ENCODE results near the gene KIAA1210. TPM values are rescaled to one million over a fixed set of nuclear protein-coding genes. Genes with fewer than 3 reads are reported as not detected.
A peak's percentile ranks its signal among the peaks of the same experiment; 100 is the strongest.
"Not testable (repeated sequence)": the region's sequence is repeated elsewhere in the genome, so short reads cannot be mapped to it uniquely, and the experiment has no call there.

KIAA1210 gene
- total RNA-seq, 1 donor from 2014 or later: not detected

DNA sequence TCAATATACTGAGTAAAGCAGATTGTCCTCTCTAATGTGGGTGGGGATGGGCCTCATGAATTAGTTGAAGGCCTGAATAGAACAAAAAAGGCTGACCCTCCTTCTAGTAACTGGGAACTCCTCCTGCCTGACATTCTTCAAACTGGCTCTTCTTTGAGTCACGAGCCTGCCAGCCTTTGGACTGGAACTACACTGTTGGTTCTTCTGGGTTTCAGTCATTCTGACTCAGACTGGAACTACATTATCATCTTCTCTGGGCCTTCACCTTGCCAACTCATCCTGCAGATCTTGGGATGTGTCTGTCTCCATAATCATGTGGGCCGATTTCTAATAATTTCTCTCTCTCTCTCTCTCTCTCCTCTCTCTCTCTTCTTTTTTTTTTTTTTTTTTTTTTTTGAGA lies 81.7 kb downstream of the KIAA1210 start:
- ATAC-seq: no peak
- no peak for DNase-seq (ENCODE audit: missing footprints)
- intact Hi-C loops (cut with DNase I): no loop called here

DNA sequence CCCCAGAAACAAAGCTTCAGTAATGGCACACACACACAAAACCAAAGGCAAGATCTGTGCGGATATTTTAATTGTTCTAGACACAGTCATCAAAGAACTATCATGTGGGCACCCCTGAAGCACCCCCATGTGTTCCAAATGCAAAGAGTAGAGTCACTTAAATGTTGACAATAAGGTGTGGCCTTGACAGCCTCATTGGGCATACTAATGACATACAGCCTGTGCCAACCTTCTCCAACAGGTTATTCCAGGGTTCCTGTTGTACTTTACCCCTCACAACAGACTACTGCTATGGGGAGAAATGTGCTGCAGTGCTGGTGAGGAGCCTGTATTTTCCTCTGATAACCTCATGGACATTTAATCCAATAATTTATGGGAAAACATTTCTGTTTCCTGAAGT lies 84.6 kb downstream of the KIAA1210 start:
- no peak for ATAC-seq
- intact Hi-C loops (cut with DNase I): no loop called here
- DNase-seq (ENCODE audit: missing footprints): no peak

- intact Hi-C loops (cut with DNase I): no loop called here
- ATAC-seq (no peak), DNase-seq (ENCODE audit: missing footprints) (no peak)
Measured at GRCh38 chrX:119042040-119042439, 85.6 kb downstream of the KIAA1210 start.

DNA sequence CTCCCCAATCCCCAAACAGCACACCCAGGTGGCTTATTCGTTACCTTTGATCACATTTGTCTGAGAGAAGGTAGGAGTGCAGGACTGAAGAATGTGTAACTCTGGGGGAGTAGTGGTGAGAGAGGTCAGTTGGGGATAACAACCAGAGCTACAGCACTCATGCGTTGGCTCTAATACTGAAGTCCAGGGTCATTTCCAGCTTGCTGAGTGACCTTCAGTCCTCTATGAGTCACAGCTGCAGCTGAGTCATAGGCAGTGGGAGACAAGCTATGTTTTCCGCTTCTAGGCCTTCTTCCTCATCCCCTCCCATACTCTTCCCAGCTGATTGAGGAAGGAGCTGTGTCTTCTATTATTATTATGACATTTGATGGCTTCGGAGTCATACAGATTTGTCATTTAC lies 86.4 kb downstream of the KIAA1210 start:
- ATAC-seq (peak; percentile 97), DNase-seq (ENCODE audit: missing footprints) (no peak)
- intact Hi-C loops (cut with DNase I): no loop called here

GRCh38 chrX:119040432-119040831 lies 87.2 kb downstream of the KIAA1210 start:
- no peak for DNase-seq (ENCODE audit: missing footprints)
- no peak for ATAC-seq
- intact Hi-C loops (cut with DNase I): no loop called here

DNA sequence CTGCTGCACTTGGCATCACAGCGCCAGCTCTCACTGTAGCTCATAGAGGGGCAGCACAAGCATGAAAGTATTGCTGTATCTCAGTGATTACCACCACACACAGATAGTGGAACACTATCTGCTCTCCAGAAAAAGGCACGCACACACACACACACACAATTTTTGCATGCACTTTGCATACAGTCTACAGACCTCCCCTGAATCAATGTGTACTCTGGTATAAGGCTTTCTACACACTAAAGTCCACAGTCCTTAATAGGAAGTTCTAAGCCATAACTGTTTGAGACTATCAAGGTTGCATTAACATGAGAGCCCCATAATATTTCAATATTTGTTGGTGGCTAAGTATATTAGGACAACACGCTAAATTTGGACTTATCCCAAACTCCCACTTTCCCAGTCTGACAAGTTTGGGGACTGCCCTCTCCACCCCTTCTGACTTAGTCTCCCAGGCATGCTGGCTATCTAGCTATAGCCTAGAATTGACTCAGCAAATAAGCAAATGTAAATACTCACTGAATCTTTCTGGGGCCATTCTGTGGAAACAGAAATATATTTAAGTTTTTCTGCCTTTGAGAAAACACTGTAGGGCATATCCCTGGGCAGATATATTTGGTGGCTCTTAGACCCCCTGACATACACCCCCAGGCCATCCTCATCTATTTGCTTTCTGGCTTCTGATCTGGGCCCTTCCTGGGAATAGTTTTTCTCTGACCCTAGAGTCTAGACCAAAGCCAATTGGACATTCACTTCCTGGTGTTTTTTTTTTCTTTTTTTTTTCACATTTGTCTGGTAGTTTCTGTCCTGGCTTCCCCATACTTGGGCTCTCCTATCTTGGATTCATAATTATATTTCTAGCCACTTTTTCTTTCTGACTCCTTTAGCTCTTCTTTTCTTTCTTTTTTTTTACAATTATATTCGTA lies 91.2 kb downstream of the KIAA1210 start:
- intact Hi-C loops (cut with DNase I): no loop called here
- ATAC-seq (no peak), DNase-seq (ENCODE audit: missing footprints) (no peak)

- intact Hi-C loops (cut with DNase I): no loop called here
- no peak for ATAC-seq
Measured at GRCh38 chrX:119030990-119031389, 96.6 kb downstream of the KIAA1210 start.

DNA sequence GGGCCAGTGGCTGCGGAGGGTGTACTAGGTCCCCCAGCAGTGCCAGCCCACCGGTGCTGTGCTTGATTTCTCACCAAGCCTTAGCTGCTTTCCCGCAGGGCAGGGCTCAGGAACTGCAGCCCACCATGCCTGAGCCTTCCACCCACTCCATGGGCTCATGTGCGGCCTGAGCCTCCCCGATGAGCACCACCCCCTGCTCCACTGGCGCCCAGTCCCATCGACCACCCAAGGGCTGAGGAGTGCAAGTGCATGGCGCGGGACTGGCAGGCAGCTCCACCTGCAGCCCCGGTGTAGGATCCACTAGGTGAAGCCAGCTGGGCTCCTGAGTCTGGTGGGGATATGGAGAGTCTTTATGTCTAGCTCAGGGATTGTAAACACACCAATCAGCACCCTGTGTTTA lies 98.0 kb downstream of the KIAA1210 start:
- not testable (repeated sequence) for DNase-seq (ENCODE audit: missing footprints); ATAC-seq

More at GRCh38 chrX:119030990-119031389, 96.6 kb downstream of the KIAA1210 start:
- DNase-seq (ENCODE audit: missing footprints): no peak

DNA sequence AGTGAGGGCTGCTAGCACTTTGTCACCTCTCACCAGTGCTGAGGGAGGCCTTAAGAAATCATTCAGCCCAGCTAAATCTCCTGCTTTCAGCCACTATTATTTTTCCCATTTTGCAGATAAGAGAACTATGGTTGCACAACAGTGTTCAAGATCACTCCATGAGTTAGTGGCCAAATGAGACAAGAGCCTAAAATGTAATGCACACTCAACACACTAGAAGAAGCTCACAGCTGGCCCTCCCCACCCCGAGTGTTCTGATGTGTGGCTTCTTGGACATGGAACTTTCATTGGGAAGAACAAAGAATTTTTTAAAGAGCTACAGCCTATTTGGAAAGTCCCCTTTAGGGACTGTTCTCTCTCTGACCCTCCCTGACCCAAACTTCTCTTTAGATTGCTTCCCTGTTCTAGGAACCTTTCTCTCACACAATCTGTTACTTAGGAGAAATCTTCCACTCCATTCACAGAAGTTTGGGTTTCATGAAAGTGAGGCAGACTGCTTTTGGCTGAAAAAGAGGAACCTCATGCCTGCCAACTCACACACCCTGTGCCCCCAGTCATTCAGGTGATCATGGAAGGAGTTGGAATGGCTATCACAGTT lies 98.8 kb downstream of the KIAA1210 start:
- ATAC-seq (peak; percentile 94), DNase-seq (ENCODE audit: missing footprints) (no peak)
- intact Hi-C loops (cut with DNase I): no loop called here

More for the DNA sequence above, 98.0 kb downstream of the KIAA1210 start:
- intact Hi-C loops (cut with DNase I): not testable (repeated sequence)

Other genes with a start within 250 kb of the KIAA1210 start
- gene LONRF3, start 153.2 kb downstream of the KIAA1210 start, total RNA-seq: 3.0 TPM
- not detected for gene CT47C1, start 54.8 kb downstream of the KIAA1210 start, total RNA-seq
- gene PGRMC1, start 108.5 kb upstream of the KIAA1210 start, total RNA-seq: 21.9 TPM